ENCODE results near the gene NPTX1. TPM values are rescaled to one million over a fixed set of nuclear protein-coding genes. Genes with fewer than 3 reads are reported as not detected.

The NPTX1 gene
- total and polyA plus RNA-seq, 2 donors (not counting 1 experiment from before 2014, with no cell fraction given): 0.07 to 0.57 TPM

DNA sequence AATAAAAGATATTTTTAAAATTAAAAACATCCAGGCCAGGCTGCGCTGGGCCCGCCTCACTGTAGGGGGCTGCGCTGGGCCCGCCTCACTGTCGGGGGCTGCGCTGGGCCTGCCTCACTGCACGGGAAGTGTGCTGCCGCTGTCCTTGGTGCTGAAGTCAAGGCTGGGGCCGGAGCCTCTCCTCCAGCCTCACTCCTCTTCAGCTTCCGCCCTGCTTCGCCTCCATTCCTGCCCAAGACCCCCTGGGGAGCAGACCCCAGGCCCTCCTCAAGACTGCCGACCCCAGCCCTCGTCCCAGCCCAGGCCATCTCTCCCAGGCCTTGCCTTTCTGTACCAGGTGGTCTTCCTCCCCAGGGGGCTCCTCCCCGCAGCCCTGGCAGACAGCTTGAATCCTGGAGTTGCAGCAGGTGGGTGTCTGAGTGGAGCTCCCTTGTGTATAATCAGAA, 35.3 kb downstream of the NPTX1 start:
- no peaks in the 10 kb centered on the region for H3K4me1 ChIP-seq (ENCODE audit: control insufficient read depth in 2 of 2, insufficient read depth in 2 of 2, low read length in 2 of 2)
- Mint-ChIP-seq H3K27me3 (peaks cover 12% of the 10 kb centered on the region), H3K4me1 (no peaks in the 10 kb centered on the region), H3K9me3 (ENCODE audit: insufficient read depth) (no peaks in the 10 kb centered on the region), H3K27ac (no peak overlapping the region), H3K4me3 (no peak overlapping the region)
- 40% methylated on average over 13 of the region's 14 CpGs for WGBS (ENCODE audit: insufficient coverage)
- no peak overlapping the region for H3K27ac ChIP-seq (ENCODE audit: low read length in 2 of 2)
- ATAC-seq (ENCODE audit: low read depth) (no peak), DNase-seq (peak; percentile 49)
- no peak overlapping the region for H3K4me3 ChIP-seq (ENCODE audit: control extremely low read depth in 1 of 5, extremely low read depth in 1 of 5, insufficient read depth in 1 of 5, low read depth in 2 of 5, low read length in 4 of 5)
- intact Hi-C loops (cut with micrococcal nuclease): no loop called here
- peaks cover 7% of the 10 kb centered on the region for H3K79me2 ChIP-seq (ENCODE audit: control insufficient read depth, insufficient read depth, low read length)
- no peaks in the 10 kb centered on the region for H4K20me1 ChIP-seq (ENCODE audit: control insufficient read depth, insufficient read depth, low read length, poor library complexity, severe bottlenecking)
- peaks cover 0 to 2% (median 0%) of the 10 kb centered on the region in 4 experiments for H3K27me3 ChIP-seq (replicated peaks in 1 of 4; ENCODE audit: control extremely low read depth in 1 of 4, control insufficient read depth in 3 of 4, insufficient read depth in 4 of 4, low read length in 3 of 4)
- no peak overlapping the region for H3K9ac ChIP-seq (ENCODE audit: low read length)
- TF ChIP-seq, protein P1, sequence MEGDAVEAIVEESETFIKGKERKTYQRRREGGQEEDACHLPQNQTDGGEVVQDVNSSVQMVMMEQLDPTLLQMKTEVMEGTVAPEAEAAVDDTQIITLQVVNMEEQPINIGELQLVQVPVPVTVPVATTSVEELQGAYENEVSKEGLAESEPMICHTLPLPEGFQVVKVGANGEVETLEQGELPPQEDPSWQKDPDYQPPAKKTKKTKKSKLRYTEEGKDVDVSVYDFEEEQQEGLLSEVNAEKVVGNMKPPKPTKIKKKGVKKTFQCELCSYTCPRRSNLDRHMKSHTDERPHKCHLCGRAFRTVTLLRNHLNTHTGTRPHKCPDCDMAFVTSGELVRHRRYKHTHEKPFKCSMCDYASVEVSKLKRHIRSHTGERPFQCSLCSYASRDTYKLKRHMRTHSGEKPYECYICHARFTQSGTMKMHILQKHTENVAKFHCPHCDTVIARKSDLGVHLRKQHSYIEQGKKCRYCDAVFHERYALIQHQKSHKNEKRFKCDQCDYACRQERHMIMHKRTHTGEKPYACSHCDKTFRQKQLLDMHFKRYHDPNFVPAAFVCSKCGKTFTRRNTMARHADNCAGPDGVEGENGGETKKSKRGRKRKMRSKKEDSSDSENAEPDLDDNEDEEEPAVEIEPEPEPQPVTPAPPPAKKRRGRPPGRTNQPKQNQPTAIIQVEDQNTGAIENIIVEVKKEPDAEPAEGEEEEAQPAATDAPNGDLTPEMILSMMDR (IDR thresholded peaks at IDR 0.05): no peak
- no peak for TF ChIP-seq EZH2 (IDR thresholded peaks at IDR 0.05; ENCODE audit: borderline replicate concordance, insufficient read depth, low read depth, low read length, poor library complexity, severe bottlenecking)
- no peaks in the 10 kb centered on the region for H3K36me3 ChIP-seq (replicated peaks in 1 of 2; ENCODE audit: control extremely low read depth in 1 of 2, control insufficient read depth in 1 of 2, extremely low read depth in 1 of 2, insufficient read depth in 2 of 2, low read length in 1 of 2)
- ChIA-PET POLR2A (no interaction called here), CTCF (no interaction called here)
- H3K9me3 ChIP-seq (ENCODE audit: control extremely low read depth in 1 of 3, control insufficient read depth in 2 of 3, insufficient read depth in 1 of 3, low read length in 2 of 3): peaks cover 0 to 14% (median 0%) of the 10 kb centered on the region in 3 donors
- H3K4me2 ChIP-seq (replicated peaks; ENCODE audit: low read depth, low read length, poor library complexity, severe bottlenecking): no peak overlapping the region
- H2AFZ ChIP-seq (ENCODE audit: insufficient read depth, low read depth, low read length, poor library complexity, severe bottlenecking): no peak overlapping the region

DNA sequence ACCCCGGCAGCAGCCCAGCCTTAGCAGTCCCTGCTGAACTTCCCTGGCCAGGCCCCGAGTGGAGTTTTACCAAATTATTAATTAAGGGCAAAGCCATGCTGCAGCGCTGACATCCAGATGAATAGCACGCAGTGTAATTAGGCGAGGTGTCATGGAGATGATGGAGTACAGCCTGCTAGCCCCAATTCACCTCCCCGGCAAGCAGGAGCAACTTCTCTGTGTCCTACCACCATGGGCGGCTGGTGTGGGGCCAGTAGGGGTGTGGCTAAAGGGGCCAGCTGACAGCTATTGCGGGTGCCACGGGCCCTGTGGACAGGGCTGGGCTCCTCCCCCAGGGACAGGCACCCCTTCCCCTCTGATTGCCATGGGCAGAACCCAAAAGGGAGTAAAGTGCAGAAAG, 36.9 kb downstream of the NPTX1 start:
- H3K9me3 ChIP-seq (ENCODE audit: control extremely low read depth in 1 of 3, control insufficient read depth in 2 of 3, insufficient read depth in 1 of 3, low read length in 2 of 3): peaks cover 0 to 20% (median 0%) of the 10 kb centered on the region in 3 donors
- Mint-ChIP-seq H3K4me3 (no peak overlapping the region), H3K9me3 (ENCODE audit: insufficient read depth) (peaks cover 2% of the 10 kb centered on the region), H3K4me1 (no peaks in the 10 kb centered on the region), H3K27ac (no peak overlapping the region), H3K27me3 (peaks cover 12% of the 10 kb centered on the region)
- intact Hi-C loops (cut with micrococcal nuclease): no loop called here
- H3K79me2 ChIP-seq (ENCODE audit: control insufficient read depth, insufficient read depth, low read length): peaks cover 7% of the 10 kb centered on the region
- no peaks in the 10 kb centered on the region for H3K4me1 ChIP-seq (ENCODE audit: control insufficient read depth in 2 of 2, insufficient read depth in 2 of 2, low read length in 2 of 2)
- TF ChIP-seq, protein P1 (IDR thresholded peaks at IDR 0.05): no peak
- TF ChIP-seq EZH2 (IDR thresholded peaks at IDR 0.05; ENCODE audit: borderline replicate concordance, insufficient read depth, low read depth, low read length, poor library complexity, severe bottlenecking): no peak
- no peak overlapping the region for H3K9ac ChIP-seq (ENCODE audit: low read length)
- H3K36me3 ChIP-seq (replicated peaks in 1 of 2; ENCODE audit: control extremely low read depth in 1 of 2, control insufficient read depth in 1 of 2, extremely low read depth in 1 of 2, insufficient read depth in 2 of 2, low read length in 1 of 2): no peaks in the 10 kb centered on the region
- no peak overlapping the region for H2AFZ ChIP-seq (ENCODE audit: insufficient read depth, low read depth, low read length, poor library complexity, severe bottlenecking)
- ChIA-PET CTCF (no interaction called here), POLR2A (no interaction called here)
- H3K27ac ChIP-seq (ENCODE audit: low read length in 2 of 2): no peak overlapping the region
- peaks cover 0 to 2% (median 0%) of the 10 kb centered on the region in 4 experiments for H3K27me3 ChIP-seq (replicated peaks in 1 of 4; ENCODE audit: control extremely low read depth in 1 of 4, control insufficient read depth in 3 of 4, insufficient read depth in 4 of 4, low read length in 3 of 4)
- H3K4me3 ChIP-seq (ENCODE audit: control extremely low read depth in 1 of 5, extremely low read depth in 1 of 5, insufficient read depth in 1 of 5, low read depth in 2 of 5, low read length in 4 of 5): no peak overlapping the region
- DNase-seq: no peak
- no peak for ATAC-seq (ENCODE audit: low read depth)
- no peak overlapping the region for H3K4me2 ChIP-seq (replicated peaks; ENCODE audit: low read depth, low read length, poor library complexity, severe bottlenecking)
- H4K20me1 ChIP-seq (ENCODE audit: control insufficient read depth, insufficient read depth, low read length, poor library complexity, severe bottlenecking): no peaks in the 10 kb centered on the region
- WGBS (ENCODE audit: insufficient coverage): 92% methylated on average over 5 of the region's 9 CpGs
